Chondrocyte (in vitro differentiated cells): ENCODE results near the gene HTATIP2. TPM values are rescaled to one million over a fixed set of nuclear protein-coding genes. Genes with fewer than 3 reads are reported as not detected.

Experiments
- DNase-seq: peaks from one replicate; pipeline ENCODE4 v3.0.0; 2021; ENCODE audit warnings: mixed read lengths, low spot score
- H3K27ac Mint-ChIP-seq: one replicate; pipeline ENCODE4 v1.8.0; 2021; ENCODE audit warnings: mild to moderate bottlenecking, moderate library complexity, mixed read lengths; ENCODE audit not compliant: unreplicated experiment
- H3K27me3 Mint-ChIP-seq: 2 replicates; pipeline ENCODE4 v1.8.0; 2021; ENCODE audit warnings: low read depth, mixed read lengths
- H3K36me3 Mint-ChIP-seq: 2 replicates; pipeline ENCODE4 v1.8.0; 2021; ENCODE audit warnings: low read depth, mixed read lengths
- H3K4me1 Mint-ChIP-seq: 2 replicates; pipeline ENCODE4 v1.8.0; 2021; ENCODE audit warnings: low read depth, mild to moderate bottlenecking, mixed read lengths
- H3K4me3 Mint-ChIP-seq: one replicate; pipeline ENCODE4 v1.8.0; 2021; ENCODE audit warnings: mild to moderate bottlenecking, moderate library complexity, mixed read lengths; ENCODE audit not compliant: unreplicated experiment
- H3K9me3 Mint-ChIP-seq: 2 replicates; pipeline ENCODE4 v1.8.0; 2021; ENCODE audit warnings: low read depth, mixed read lengths
- total RNA-seq: library from RNA; stranded (reverse); gene quantifications from 3 replicates; pipeline ENCODE4 v1.2.1, GENCODE V29; 2021
- TF ChIP-seq, protein P1 (sequence below): fragments of 200-600 bp; sonication (generic); IDR thresholded peaks from 2 replicates; pipeline ENCODE4 v1.5.0; 2021; ENCODE audit warnings: antibody characterized with exemption, mild to moderate bottlenecking, moderate library complexity

Gene HTATIP2
- total RNA-seq, 1 donor from 2014 or later, result 37.7 TPM

DNA sequence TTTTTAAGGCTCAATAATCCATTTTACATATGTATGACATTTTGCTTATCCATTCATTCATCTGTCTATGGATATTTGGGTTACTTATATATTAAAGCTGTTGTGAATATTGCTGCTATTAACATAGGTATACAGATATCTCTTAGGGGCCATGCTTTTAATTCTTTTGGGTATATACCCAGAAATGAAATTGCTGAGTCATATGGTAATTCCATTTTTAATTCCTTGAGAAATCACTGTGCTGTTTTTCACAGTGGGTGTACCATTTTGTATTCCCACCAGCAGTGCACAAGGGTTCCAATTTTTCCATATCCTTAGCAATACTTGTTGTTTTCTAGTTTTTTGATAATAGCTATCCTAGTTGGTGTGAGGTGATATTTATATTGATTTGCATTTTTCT is 43.0 kb downstream of the HTATIP2 start:
- no peak for DNase-seq
- H3K4me3 Mint-ChIP-seq, result no peak overlapping the region
- no peak overlapping the region for H3K27ac Mint-ChIP-seq
- TF ChIP-seq, protein P1, sequence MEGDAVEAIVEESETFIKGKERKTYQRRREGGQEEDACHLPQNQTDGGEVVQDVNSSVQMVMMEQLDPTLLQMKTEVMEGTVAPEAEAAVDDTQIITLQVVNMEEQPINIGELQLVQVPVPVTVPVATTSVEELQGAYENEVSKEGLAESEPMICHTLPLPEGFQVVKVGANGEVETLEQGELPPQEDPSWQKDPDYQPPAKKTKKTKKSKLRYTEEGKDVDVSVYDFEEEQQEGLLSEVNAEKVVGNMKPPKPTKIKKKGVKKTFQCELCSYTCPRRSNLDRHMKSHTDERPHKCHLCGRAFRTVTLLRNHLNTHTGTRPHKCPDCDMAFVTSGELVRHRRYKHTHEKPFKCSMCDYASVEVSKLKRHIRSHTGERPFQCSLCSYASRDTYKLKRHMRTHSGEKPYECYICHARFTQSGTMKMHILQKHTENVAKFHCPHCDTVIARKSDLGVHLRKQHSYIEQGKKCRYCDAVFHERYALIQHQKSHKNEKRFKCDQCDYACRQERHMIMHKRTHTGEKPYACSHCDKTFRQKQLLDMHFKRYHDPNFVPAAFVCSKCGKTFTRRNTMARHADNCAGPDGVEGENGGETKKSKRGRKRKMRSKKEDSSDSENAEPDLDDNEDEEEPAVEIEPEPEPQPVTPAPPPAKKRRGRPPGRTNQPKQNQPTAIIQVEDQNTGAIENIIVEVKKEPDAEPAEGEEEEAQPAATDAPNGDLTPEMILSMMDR, result no peak
- no peaks in the 10 kb centered on the region for H3K9me3 Mint-ChIP-seq
- peaks cover 13% of the 10 kb centered on the region for H3K36me3 Mint-ChIP-seq
- no peaks in the 10 kb centered on the region for H3K4me1 Mint-ChIP-seq
- H3K27me3 Mint-ChIP-seq, result no peaks in the 10 kb centered on the region

DNA sequence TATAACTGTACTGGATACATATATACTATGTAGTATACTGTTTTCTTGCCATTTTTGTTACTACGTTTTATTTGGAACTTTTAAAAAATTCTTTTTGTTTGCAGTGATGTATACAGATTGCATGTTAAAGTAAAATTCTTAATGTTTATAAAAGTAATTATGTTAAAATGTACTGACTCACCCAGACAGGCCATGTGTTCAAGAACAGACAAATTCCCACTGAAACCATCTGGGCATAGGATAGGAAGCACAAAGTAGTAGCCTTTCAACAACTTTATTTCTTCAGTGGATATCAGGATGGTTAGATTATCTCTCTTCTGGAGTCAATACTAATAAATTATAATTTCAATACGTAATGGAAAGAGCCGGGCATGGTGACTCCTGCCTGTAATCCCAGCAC is 43.8 kb downstream of the HTATIP2 start:
- DNase-seq, result no peak
- TF ChIP-seq, protein P1, result no peak
- Mint-ChIP-seq H3K4me3 (no peak overlapping the region), H3K4me1 (no peaks in the 10 kb centered on the region), H3K27ac (no peak overlapping the region), H3K9me3 (no peaks in the 10 kb centered on the region), H3K27me3 (no peaks in the 10 kb centered on the region), H3K36me3 (peaks cover 17% of the 10 kb centered on the region)

DNA sequence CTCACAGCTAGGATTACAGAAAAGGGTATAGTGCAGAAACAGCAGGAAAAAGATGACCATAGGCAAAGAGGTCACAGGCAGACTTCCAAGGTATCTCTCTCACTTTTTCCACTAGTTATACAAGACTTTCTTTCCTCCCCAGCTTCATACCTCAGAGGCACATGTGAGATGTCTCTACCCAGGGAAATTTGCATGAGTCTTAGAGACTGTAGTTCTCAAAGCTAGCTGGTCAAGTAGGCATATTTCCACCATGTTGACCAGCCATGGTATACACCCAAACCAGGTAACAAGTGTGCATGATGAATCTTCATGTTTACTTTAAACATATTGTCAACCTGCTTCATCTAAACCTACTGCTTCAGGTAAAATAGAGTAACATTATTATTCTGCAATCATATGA is 51.9 kb downstream of the HTATIP2 start:
- Mint-ChIP-seq H3K27me3 (no peaks in the 10 kb centered on the region), H3K36me3 (peaks cover 14% of the 10 kb centered on the region), H3K27ac (no peak overlapping the region), H3K4me1 (no peaks in the 10 kb centered on the region), H3K9me3 (no peaks in the 10 kb centered on the region), H3K4me3 (no peak overlapping the region)
- TF ChIP-seq, protein P1, result no peak
- DNase-seq, result no peak

DNA sequence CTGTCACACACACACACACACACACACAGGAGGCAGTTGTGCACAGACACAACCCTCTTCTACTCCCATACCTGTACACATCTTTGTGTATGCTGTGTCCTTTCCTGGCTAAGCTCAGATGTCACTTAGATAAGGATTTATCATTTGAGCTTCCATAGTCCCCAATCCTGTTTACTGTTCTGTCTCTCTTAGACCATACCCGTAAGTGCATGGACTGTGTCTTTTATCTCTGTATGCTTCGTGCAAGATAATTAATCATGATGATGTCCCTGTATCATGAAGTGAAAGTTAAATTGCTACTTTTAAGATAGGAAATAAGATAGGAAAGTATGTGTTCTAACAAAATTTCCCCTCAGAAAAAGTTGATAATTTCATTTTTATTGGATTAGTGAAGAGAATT is 54.3 kb downstream of the HTATIP2 start:
- TF ChIP-seq, protein P1, result no peak

DNA sequence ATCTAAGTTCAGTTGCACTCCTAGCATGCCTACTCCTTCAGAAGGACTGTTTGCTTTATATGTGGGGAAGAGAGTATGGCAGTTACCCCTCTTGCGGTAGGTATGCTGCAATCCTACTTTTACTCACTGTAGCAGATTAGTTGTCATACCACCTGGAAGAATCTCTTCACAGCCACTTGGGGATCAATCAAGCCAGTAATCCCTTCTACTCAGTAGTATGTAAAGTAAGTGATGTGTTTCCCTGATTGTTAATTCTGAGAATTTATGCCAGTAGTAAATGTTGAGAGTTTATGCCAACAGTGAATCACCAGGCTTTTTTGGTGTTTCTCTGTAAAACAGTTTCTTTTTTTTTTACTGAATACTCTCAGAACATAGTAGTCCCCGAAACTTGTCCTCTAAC is 58.4 kb downstream of the HTATIP2 start:
- Mint-ChIP-seq H3K4me3 (no peak overlapping the region), H3K9me3 (no peaks in the 10 kb centered on the region), H3K4me1 (no peaks in the 10 kb centered on the region), H3K36me3 (peaks cover 11% of the 10 kb centered on the region), H3K27me3 (no peaks in the 10 kb centered on the region), H3K27ac (no peak overlapping the region)
- DNase-seq, result no peak
- TF ChIP-seq, protein P1, result no peak

More for the DNA sequence above, 54.3 kb downstream of the HTATIP2 start:
- Mint-ChIP-seq H3K27ac (no peak overlapping the region), H3K4me1 (no peaks in the 10 kb centered on the region), H3K36me3 (peaks cover 15% of the 10 kb centered on the region), H3K4me3 (no peak overlapping the region), H3K27me3 (no peaks in the 10 kb centered on the region), H3K9me3 (no peaks in the 10 kb centered on the region)
- no peak for DNase-seq
